Measurements from ENCODE around the gene PPFIA2. TPM values are rescaled to one million over a fixed set of nuclear protein-coding genes. Genes with fewer than 3 reads are reported as not detected.

Gene PPFIA2
- total RNA-seq, 4 donors from 2014 or later, result 0.37 to 8.9 (median 0.55) TPM; not detected in 1

DNA sequence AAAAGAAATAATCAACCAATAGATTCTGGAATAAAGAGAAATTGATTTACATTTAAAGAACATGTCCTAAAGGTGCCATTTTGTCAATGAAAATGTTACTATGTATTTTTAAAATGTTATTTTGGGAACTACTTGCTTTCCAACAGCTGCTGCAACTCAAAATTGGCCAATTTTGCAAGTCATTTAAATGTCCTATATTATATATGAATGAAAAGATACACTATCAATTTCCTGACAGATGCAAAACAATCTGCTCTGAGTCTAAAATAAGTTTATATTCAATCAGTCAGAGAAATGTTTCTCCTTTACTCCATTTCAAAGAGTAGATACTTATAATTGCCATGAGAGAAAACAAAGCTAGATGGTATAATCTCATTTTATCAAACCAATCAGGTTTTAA, 434.1 kb downstream of the PPFIA2 start:
- in situ Hi-C loops (cut with MboI; ENCODE audit: low pct_ligation_motif_present in 1 of 4, low pct_unique_long_range_greater_than_20kb in 1 of 4, low sequenced_read_pairs in 3 of 4), result no loop called here
- intact Hi-C loops (cut with DNase I; ENCODE audit: low total_unique reads), result no loop called here
- Histone ChIP-seq H3K4me1 (no peaks in the 10 kb centered on the region), H3K27ac (no peak overlapping the region), H3K4me3 (no peak overlapping the region), H3K27me3 (no peaks in the 10 kb centered on the region), H3K36me3 (no peaks in the 10 kb centered on the region), H3K9me3 (no peaks in the 10 kb centered on the region)
- TF ChIP-seq POLR2A (IDR thresholded peaks at IDR 0.05), result no peak
- TF ChIP-seq, protein P1, sequence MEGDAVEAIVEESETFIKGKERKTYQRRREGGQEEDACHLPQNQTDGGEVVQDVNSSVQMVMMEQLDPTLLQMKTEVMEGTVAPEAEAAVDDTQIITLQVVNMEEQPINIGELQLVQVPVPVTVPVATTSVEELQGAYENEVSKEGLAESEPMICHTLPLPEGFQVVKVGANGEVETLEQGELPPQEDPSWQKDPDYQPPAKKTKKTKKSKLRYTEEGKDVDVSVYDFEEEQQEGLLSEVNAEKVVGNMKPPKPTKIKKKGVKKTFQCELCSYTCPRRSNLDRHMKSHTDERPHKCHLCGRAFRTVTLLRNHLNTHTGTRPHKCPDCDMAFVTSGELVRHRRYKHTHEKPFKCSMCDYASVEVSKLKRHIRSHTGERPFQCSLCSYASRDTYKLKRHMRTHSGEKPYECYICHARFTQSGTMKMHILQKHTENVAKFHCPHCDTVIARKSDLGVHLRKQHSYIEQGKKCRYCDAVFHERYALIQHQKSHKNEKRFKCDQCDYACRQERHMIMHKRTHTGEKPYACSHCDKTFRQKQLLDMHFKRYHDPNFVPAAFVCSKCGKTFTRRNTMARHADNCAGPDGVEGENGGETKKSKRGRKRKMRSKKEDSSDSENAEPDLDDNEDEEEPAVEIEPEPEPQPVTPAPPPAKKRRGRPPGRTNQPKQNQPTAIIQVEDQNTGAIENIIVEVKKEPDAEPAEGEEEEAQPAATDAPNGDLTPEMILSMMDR (IDR thresholded peaks at IDR 0.05), result no peak
- no peak for DNase-seq

GRCh38 chr12:81314903-81315531, 444.1 kb downstream of the PPFIA2 start:
- no peak for DNase-seq
- Histone ChIP-seq H3K4me1 (no peaks in the 10 kb centered on the region), H3K27ac (no peak overlapping the region), H3K27me3 (no peaks in the 10 kb centered on the region), H3K4me3 (no peak overlapping the region), H3K9me3 (no peaks in the 10 kb centered on the region), H3K36me3 (no peaks in the 10 kb centered on the region)
- in situ Hi-C loops (cut with MboI; ENCODE audit: low pct_ligation_motif_present in 1 of 4, low pct_unique_long_range_greater_than_20kb in 1 of 4, low sequenced_read_pairs in 3 of 4), result no loop called here
- TF ChIP-seq EP300 (IDR thresholded peaks at IDR 0.05; ENCODE audit: low read depth) (no peak), POLR2A (IDR thresholded peaks at IDR 0.05) (no peak), POLR2AphosphoS5 (IDR thresholded peaks at IDR 0.05) (no peak)
- TF ChIP-seq, protein P1 (IDR thresholded peaks at IDR 0.05), result no peak
- WGBS, 2 donors (ENCODE audit: low coverage in 1 of 2), result 59 to 82% methylated on average over 2 of the region's 2 CpGs
- intact Hi-C loops (cut with DNase I; ENCODE audit: low total_unique reads), result no loop called here

- Histone ChIP-seq H3K36me3 (no peaks in the 10 kb centered on the region), H3K27me3 (no peaks in the 10 kb centered on the region), H3K4me3 (no peak overlapping the region), H3K27ac (no peak overlapping the region), H3K9me3 (no peaks in the 10 kb centered on the region), H3K4me1 (no peaks in the 10 kb centered on the region)
- 81 to 86% methylated on average over 3 of the region's 3 CpGs for WGBS, 2 donors (ENCODE audit: low coverage in 1 of 2)
- DNase-seq, result no peak
- TF ChIP-seq, protein P1 (IDR thresholded peaks at IDR 0.05), result no peak
- no peak for TF ChIP-seq POLR2AphosphoS5 (IDR thresholded peaks at IDR 0.05)
- no peak for TF ChIP-seq EP300 (IDR thresholded peaks at IDR 0.05; ENCODE audit: low read depth)
- TF ChIP-seq POLR2A (IDR thresholded peaks at IDR 0.05), result no peak
- intact Hi-C loops (cut with DNase I; ENCODE audit: low total_unique reads) (no loop called here), in situ Hi-C loops (cut with MboI; ENCODE audit: low pct_ligation_motif_present in 1 of 4, low pct_unique_long_range_greater_than_20kb in 1 of 4, low sequenced_read_pairs in 3 of 4) (no loop called here)
Observed at GRCh38 chr12:81303935-81304334, 455.2 kb downstream of the PPFIA2 start.

DNA sequence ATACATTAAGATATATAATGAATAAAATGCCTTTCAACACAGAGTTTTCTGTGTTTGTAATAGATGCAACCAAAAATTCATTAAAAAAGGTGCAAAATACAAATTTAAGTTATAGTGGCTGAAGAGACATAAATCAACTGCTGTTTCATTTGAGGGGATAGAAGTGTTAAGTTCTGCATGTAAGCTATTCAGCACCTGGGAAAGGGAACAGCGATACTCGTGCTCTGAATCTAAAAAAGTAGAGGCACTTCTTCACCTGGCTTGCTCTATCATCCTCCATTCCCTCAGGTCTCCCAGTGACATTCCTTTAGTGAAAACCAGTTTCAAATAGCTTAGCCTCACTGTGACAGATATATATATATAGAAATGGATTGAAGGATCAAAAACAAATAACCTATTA, 458.7 kb downstream of the PPFIA2 start:
- WGBS, 2 donors (ENCODE audit: low coverage in 1 of 2), result 43 to 56% methylated on average over 2 of the region's 2 CpGs
- Histone ChIP-seq H3K27me3 (no peaks in the 10 kb centered on the region), H3K36me3 (no peaks in the 10 kb centered on the region), H3K4me3 (no peak overlapping the region), H3K4me1 (no peaks in the 10 kb centered on the region), H3K27ac (no peak overlapping the region), H3K9me3 (no peaks in the 10 kb centered on the region)
- intact Hi-C loops (cut with DNase I; ENCODE audit: low total_unique reads), result no loop called here
- no peak for DNase-seq
- in situ Hi-C loops (cut with MboI; ENCODE audit: low pct_ligation_motif_present in 1 of 4, low pct_unique_long_range_greater_than_20kb in 1 of 4, low sequenced_read_pairs in 3 of 4), result no loop called here
- TF ChIP-seq POLR2A (IDR thresholded peaks at IDR 0.05), result no peak
- TF ChIP-seq, protein P1 (IDR thresholded peaks at IDR 0.05), result no peak
- no peak for TF ChIP-seq EP300 (IDR thresholded peaks at IDR 0.05; ENCODE audit: low read depth)
- TF ChIP-seq POLR2AphosphoS5 (IDR thresholded peaks at IDR 0.05), result no peak
